GM12872 (cell line): ENCODE results near the gene CA9.

Experiments used
- TF ChIP-seq, protein P1 (sequence below): IDR thresholded peaks from 3 replicates; pipeline ENCODE4 v1.5.1; 2011; ENCODE audit warnings: low read depth, mild to moderate bottlenecking, low read length, moderate library complexity; ENCODE audit not compliant: insufficient read depth

CA9 gene

GRCh38 chr9:35698231-35698630, 24.5 kb downstream of the CA9 start:
- TF ChIP-seq, protein P1, sequence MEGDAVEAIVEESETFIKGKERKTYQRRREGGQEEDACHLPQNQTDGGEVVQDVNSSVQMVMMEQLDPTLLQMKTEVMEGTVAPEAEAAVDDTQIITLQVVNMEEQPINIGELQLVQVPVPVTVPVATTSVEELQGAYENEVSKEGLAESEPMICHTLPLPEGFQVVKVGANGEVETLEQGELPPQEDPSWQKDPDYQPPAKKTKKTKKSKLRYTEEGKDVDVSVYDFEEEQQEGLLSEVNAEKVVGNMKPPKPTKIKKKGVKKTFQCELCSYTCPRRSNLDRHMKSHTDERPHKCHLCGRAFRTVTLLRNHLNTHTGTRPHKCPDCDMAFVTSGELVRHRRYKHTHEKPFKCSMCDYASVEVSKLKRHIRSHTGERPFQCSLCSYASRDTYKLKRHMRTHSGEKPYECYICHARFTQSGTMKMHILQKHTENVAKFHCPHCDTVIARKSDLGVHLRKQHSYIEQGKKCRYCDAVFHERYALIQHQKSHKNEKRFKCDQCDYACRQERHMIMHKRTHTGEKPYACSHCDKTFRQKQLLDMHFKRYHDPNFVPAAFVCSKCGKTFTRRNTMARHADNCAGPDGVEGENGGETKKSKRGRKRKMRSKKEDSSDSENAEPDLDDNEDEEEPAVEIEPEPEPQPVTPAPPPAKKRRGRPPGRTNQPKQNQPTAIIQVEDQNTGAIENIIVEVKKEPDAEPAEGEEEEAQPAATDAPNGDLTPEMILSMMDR = no peak

DNA sequence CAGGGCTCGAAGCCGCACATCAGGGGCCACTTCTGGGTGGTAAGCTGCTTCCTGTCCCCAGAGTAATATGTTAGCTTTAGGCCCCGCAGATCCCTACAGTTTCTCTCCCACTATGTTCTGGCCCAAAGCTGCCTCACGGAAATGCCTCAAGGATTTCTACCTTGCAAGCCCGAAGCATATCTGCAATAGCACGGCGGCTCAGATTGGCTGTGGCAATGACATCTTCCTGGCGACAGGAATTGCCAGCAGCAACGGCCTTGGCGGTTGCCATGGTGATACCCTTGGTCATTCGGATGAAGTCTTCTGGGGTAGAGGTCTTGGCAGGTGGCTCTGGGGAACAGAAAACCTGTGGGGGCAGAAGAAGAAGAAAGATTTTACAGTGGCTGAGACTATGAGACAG, 26.3 kb downstream of the CA9 start:
- TF ChIP-seq, protein P1 = no peak

DNA sequence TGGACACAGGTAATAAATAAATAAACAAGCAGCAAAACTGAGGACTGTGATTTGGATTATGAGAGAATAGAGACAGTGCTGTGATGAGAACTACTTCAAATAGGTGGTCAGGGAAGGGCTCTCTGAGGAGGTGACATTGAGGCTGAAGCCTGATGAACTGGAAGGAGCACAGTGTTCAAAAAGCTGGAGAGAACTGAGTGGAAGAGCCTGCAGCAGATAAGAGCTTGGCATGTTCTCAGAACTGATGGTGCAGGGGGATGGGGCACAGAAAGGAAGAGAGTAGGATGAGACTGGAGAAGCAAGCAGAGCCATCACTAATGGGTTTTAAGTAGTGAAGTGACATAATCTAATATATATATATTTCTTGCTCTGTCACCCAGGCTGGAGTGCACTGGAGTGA, 27.2 kb downstream of the CA9 start:
- TF ChIP-seq, protein P1 = no peak

DNA sequence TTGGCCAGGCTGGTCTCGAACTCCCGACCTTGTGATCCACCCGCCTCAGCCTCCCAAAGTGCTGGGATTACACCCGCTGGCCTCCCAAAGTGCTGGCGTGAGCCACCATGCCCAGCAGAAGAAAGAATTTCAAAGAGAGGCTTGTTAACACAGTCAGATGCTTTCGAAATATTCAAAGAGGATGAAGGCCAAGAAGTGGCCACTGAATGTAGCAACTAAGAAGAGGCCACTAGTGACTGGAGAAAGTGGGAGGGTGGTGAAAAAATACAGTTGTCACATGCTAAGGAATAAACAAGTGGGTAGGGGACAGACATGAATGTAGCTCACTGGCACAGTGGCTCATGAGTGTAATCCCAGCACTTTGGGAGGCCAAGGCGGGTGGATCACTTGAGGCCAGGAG, 29.0 kb downstream of the CA9 start:
- TF ChIP-seq, protein P1 = no peak

DNA sequence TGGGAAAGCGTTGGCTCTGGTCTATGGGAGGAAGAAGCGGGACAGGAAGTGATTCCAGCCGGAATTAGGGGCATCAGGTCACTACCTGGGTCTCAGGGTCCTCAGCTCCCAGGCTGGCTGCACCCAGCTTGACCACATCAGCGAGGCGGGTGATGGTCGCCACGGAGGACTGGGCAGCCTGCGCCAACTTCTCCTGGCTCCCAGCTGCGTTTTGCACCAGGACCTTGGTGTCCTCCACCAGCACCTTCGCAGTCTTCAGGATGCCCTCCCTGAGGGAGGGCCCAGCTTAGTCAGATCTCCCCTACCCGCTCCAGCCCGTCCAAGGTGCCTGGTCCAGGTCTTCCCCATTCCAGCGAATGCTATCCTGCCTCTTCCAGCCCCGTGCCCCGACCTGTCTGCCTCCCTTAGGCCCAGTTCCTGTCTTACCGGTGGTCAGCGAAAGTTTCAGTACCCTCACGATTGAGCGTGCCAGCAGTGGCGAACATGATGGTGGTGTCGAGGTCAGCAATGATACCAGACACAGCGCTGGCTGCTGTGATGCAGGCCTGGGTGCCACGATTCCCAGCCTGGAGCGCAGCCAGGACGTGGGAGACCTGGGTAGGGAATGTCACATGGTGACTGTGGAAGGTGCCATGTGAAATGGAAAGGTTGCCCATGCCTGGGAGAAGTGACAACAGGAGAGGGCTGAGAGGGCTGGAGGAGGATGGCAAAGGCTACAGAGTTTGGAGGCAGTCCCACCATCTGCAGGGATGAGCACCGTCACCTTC, 30.4 kb downstream of the CA9 start:
- TF ChIP-seq, protein P1 = no peak

DNA sequence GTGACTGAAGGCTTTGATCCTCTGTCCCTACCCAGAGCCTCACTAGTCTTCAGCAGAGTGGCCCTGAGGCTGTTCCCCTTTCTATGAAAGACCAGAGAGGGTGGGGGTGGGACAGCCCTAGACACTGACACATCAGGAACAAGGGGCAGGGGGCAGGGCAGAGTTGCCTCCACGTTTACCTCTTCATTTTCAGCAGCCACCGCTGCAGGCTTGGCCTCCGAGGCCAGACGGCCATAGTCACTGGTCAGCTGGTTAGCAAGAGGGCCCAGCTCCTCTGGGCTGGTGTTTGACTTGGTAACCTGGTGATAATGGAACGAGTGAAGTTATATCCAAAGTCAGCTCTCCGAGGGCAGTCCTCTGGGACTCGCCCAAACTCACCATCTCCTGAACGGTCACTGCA, 31.6 kb downstream of the CA9 start:
- TF ChIP-seq, protein P1 = no peak

DNA sequence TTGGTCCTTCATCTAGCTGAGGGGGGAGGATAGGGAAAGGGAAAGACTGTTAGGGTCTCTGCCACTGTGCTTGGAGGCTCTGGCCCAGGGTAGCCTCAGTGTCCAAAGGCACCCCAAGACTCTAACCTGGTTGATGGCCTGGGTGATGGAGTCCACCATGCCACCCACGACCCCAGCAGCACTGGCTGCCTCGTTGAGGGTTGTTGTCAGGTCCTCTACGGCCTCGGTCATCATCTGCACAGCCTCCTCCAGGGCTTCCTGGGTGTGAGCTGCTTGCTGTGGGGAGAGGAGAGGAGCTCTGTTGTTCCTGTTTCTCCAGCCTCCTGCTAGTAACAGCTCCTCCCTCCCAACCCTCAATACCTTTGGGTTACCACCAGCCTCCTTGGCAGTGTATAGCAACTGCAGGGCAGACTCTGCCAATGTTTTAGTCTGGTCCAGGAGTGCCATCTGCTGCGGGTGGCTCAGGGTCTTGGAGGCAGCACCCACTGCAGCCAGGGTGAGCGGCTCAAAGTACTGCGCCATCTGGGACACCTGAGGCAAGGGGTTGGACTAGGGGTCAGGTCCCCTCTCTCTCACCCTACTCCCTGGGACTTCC, 32.2 kb downstream of the CA9 start:
- TF ChIP-seq, protein P1 = no peak
